HCT116 (cell line): ENCODE measurements around the gene OR6K2. TPM values are rescaled to one million over a fixed set of nuclear protein-coding genes. Genes with fewer than 3 reads are reported as not detected.

Source experiments
- ATAC-seq: fragments of 200-7000 bp; cut with Tn5 transposase; 2 replicates; pipeline ENCODE4 v1.9.1; 2020; ENCODE audit warnings: mild to moderate bottlenecking, moderate library complexity
- BruUV-seq: library from RNA; stranded (reverse); fragments of 400-500 nt; replicated peaks from 2 replicates; lab custom pipeline; 2021; lab: Mats Ljungman, UMichigan
- CTCF ChIA-PET: fragments of 300-600 bp; sonication (Branson Sonifier 250); formaldehyde crosslinking; loops from one replicate; lab custom pipeline; 2021; ENCODE audit warnings: antibody characterized with exemption; lab: Charles Lee
- POLR2A ChIA-PET: fragments of 300-600, 350-600 bp; sonication (Branson Sonifier 250); formaldehyde crosslinking; loops from one replicate; lab custom pipeline; 2021; ENCODE audit warnings: antibody characterized with exemption; lab: Charles Lee
- RAD21 ChIA-PET, 2 experiments: fragments of 300-600 bp; sonication (Branson Sonifier 250); formaldehyde crosslinking; loops; one replicate each; lab custom pipeline; 2023; ENCODE audit warnings: low total read pairs in 2 of 2; ENCODE audit not compliant: uncharacterized antibody in 2 of 2, unreplicated experiment in 2 of 2, low non-redundant PET in 1 of 2; lab: Charles Lee
- DNase-seq: peaks from one replicate; pipeline ENCODE4 v3.0.0-alpha.2; 2010; ENCODE audit warnings: low read depth, low spot score
- H2AFZ ChIP-seq: fragments of 200-600 bp; shearing (Covaris generic), sonication (generic); 2 replicates; pipeline ENCODE4 v1.6.1; 2017; ENCODE audit warnings: low read depth, mixed run types, mixed read lengths, antibody characterized with exemption, low read length; ENCODE audit not compliant: poor library complexity, severe bottlenecking
- H3K27ac ChIP-seq: 2 replicates; pipeline ENCODE4 v1.5.1; 2012; ENCODE audit warnings: low read depth, low read length
- H3K27me3 ChIP-seq: fragments of 200-600 bp; sonication (generic); 2 replicates; pipeline ENCODE4 v1.6.1; 2016; ENCODE audit warnings: mixed run types, low read length, mixed read lengths; ENCODE audit not compliant: insufficient read depth
- H3K36me3 ChIP-seq, 2 experiments: fragments of 200-500 bp in 1 of 2; fragments of 200-600 bp in 1 of 2; sonication (Bioruptor generic) in 1 of 2; sonication (generic) in 1 of 2; 2 replicates each; pipeline versions ENCODE4 v1.5.1 to v1.6.1; 2014 to 2016; ENCODE audit warnings: low read length in 2 of 2, inconsistent platforms in 1 of 2, mixed read lengths in 1 of 2, mixed run types in 1 of 2; ENCODE audit not compliant: insufficient read depth in 2 of 2, control insufficient read depth in 1 of 2
- H3K4me1 ChIP-seq, 2 experiments: fragments of 200-600 bp in 1 of 2; sonication (generic) in 1 of 2; 2 replicates each; pipeline versions ENCODE4 v1.5.1 to v1.6.1; 2012 to 2017; ENCODE audit warnings: low read length in 2 of 2, inconsistent platforms in 1 of 2, mild to moderate bottlenecking in 1 of 2, mixed read lengths in 1 of 2, mixed run types in 1 of 2, moderate library complexity in 1 of 2; ENCODE audit not compliant: insufficient read depth in 2 of 2, control insufficient read depth in 1 of 2
- H3K4me2 ChIP-seq: fragments of 200-600 bp; sonication (generic); 2 replicates; pipeline ENCODE4 v1.6.1; 2017; ENCODE audit warnings: mixed run types, low read length, mixed read lengths
- H3K4me3 ChIP-seq, 2 experiments: fragments of 200-600 bp in 1 of 2; sonication (generic) in 1 of 2; replicated peaks in 1 of 2; 2 replicates each; pipeline ENCODE4 v1.5.1; 2011 to 2016; ENCODE audit warnings: low read length in 2 of 2, control low read depth in 1 of 2, low read depth in 1 of 2, mild to moderate bottlenecking in 1 of 2, mixed read lengths in 1 of 2, mixed run types in 1 of 2
- H3K79me2 ChIP-seq: fragments of 200-600 bp; sonication (generic); 2 replicates; pipeline ENCODE4 v1.6.1; 2017; ENCODE audit warnings: mild to moderate bottlenecking, mixed run types, low read length, moderate library complexity, mixed read lengths; ENCODE audit not compliant: insufficient read depth
- H3K9ac ChIP-seq: fragments of 200-600 bp; sonication (generic); 2 replicates; pipeline ENCODE4 v1.6.1; 2016; ENCODE audit warnings: low read length, mixed read lengths
- H3K9me2 ChIP-seq: fragments of 200-600 bp; sonication (generic), shearing (Covaris generic); 2 replicates; pipeline ENCODE4 v1.6.1; 2017; ENCODE audit warnings: mixed run types, mild to moderate bottlenecking, moderate library complexity; ENCODE audit not compliant: insufficient read depth
- H3K9me3 ChIP-seq, 2 experiments: fragments of 200-500 bp in 1 of 2; fragments of 200-600 bp in 1 of 2; sonication (Bioruptor generic) in 1 of 2; sonication (generic) in 1 of 2; 2 replicates each; pipeline ENCODE4 v1.6.1; 2014 to 2017; ENCODE audit warnings: low read length in 2 of 2, mixed read lengths in 2 of 2, inconsistent platforms in 1 of 2, low read depth in 1 of 2, mild to moderate bottlenecking in 1 of 2, mixed run types in 1 of 2, moderate library complexity in 1 of 2; ENCODE audit not compliant: control insufficient read depth in 1 of 2, insufficient read depth in 1 of 2
- H4K20me1 ChIP-seq: fragments of 200-600 bp; sonication (generic), shearing (Covaris generic); 2 replicates; pipeline ENCODE4 v1.6.1; 2017; ENCODE audit warnings: mixed run types, mild to moderate bottlenecking, moderate library complexity; ENCODE audit not compliant: insufficient read depth
- EGR1 ChIP-seq: IDR thresholded peaks from 2 replicates; pipeline ENCODE4 v1.6.1; 2012; ENCODE audit warnings: low read depth
- ELF1 ChIP-seq: IDR thresholded peaks from 2 replicates; pipeline ENCODE4 v1.6.1; 2012; ENCODE audit warnings: low read depth, borderline replicate concordance
- EZH2phosphoT487 ChIP-seq: fragments of 200-600 bp; IDR thresholded peaks from 2 replicates; pipeline ENCODE4 v1.6.1; 2018; ENCODE audit warnings: antibody characterized with exemption, borderline replicate concordance
- FOSL1 ChIP-seq: IDR thresholded peaks from 2 replicates; pipeline ENCODE4 v1.6.1; 2012; ENCODE audit warnings: low read depth
- JUND ChIP-seq: IDR thresholded peaks from 2 replicates; pipeline ENCODE4 v1.6.1; 2012
- POLR2AphosphoS5 ChIP-seq: IDR thresholded peaks from 2 replicates; pipeline ENCODE4 v1.6.1; 2011; ENCODE audit warnings: mild to moderate bottlenecking, low read depth, low read length, moderate library complexity
- RAD21 ChIP-seq: IDR thresholded peaks from 2 replicates; pipeline ENCODE4 v1.6.1; 2012; ENCODE audit warnings: low read depth, mild to moderate bottlenecking
- SIN3A ChIP-seq: IDR thresholded peaks from 2 replicates; pipeline ENCODE4 v1.6.1; 2012; ENCODE audit warnings: low read depth
- SP1 ChIP-seq: IDR thresholded peaks from 2 replicates; pipeline ENCODE4 v1.6.1; 2012; ENCODE audit warnings: low read depth
- TCF7L2 ChIP-seq: IDR thresholded peaks from 2 replicates; pipeline ENCODE4 v1.7.0; 2011; ENCODE audit warnings: borderline replicate concordance, inconsistent platforms; ENCODE audit not compliant: insufficient read depth, insufficient read length; ENCODE audit errors: extremely low read depth
- ZFX ChIP-seq: fragments of 450-650 bp; IDR thresholded peaks from 2 replicates; pipeline ENCODE4 v1.6.1; 2017
- ZNF274 ChIP-seq: fragments of 200-500 bp; sonication (Bioruptor generic); IDR thresholded peaks from 2 replicates; pipeline ENCODE4 v1.6.1; 2014; ENCODE audit warnings: mild to moderate bottlenecking, low read depth, low read length, inconsistent platforms
- intact Hi-C: fragments of 100-400 bp; cut with micrococcal nuclease; formaldehyde crosslinking; loops from 2 replicates; pipeline ENCODE4 v1.10.0; 2022
- total RNA-seq: library from RNA; stranded (reverse); gene quantifications from one replicate; pipeline ENCODE4 v1.2.1, GENCODE V29; 2021; ENCODE audit not compliant: unreplicated experiment
- TF ChIP-seq, protein P1 (sequence below), 3 experiments: fragments of 200-600 bp in 1 of 3; sonication (generic) in 1 of 3; IDR thresholded peaks in 2 of 3; conservative IDR thresholded peaks in 1 of 3; 2 replicates each; pipeline ENCODE4 v1.5.1; 2012 to 2017; ENCODE audit warnings: low read depth in 2 of 3, low read length in 2 of 3, antibody characterized with exemption in 1 of 3, borderline replicate concordance in 1 of 3, control low read depth in 1 of 3, mild to moderate bottlenecking in 1 of 3, mixed read lengths in 1 of 3, mixed run types in 1 of 3, moderate library complexity in 1 of 3; ENCODE audit not compliant: insufficient read depth in 1 of 3
- TF ChIP-seq, protein P2 (sequence below): IDR thresholded peaks from 2 replicates; pipeline ENCODE4 v1.6.1; 2012
- TF ChIP-seq, protein P3 (sequence below): IDR thresholded peaks from 2 replicates; pipeline ENCODE4 v1.6.1; 2011; ENCODE audit warnings: mild to moderate bottlenecking, low read length, moderate library complexity; ENCODE audit not compliant: insufficient replicate concordance; ENCODE audit errors: extremely low read depth
- TF ChIP-seq, protein P4 (sequence below): IDR thresholded peaks from 2 replicates; pipeline ENCODE4 v1.6.1; 2012; ENCODE audit warnings: low read depth
- TF ChIP-seq, protein P5 (sequence below): IDR thresholded peaks from 2 replicates; pipeline ENCODE4 v1.6.1; 2012

Gene OR6K2
- total RNA-seq, 1 experiment from 2014 or later = not detected

DNA sequence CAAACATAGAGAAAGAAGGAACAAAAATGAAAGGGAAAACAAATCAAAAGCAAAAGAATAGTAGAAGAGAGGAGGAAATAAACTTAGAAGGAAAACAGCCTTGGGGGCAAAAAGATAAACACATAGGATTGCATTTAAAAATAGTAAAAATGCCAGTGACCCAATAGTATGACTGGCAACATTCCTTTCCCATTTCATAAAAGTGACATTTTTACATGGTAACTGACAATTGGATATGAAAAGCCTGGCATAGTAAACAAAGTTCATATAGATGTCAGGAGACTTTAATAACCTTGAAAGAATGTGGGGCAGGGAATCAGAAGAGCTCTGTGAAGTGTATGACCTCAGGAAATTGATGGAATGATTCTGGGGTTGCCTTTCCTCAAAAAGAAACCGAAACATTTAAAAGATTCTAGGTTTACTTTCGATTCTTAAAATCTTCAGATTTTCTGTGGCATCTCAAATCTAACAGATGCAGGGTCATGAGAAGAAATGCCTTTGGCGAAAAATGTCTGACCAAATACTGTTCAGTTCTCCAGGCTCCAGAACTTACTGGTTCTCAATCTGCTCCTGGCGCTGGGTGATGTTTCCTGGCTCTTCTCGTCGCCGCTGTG, 47.6 kb downstream of the OR6K2 start:
- Histone ChIP-seq H3K36me3 (no peaks in the 10 kb centered on the region), H3K9ac (no peak overlapping the region), H3K27ac (no peak overlapping the region), H3K4me2 (no peak overlapping the region), H2AFZ (no peak overlapping the region), H3K27me3 (no peaks in the 10 kb centered on the region), H3K79me2 (no peaks in the 10 kb centered on the region), H3K4me1 (no peaks in the 10 kb centered on the region), H3K9me3 (no peaks in the 10 kb centered on the region), H4K20me1 (no peaks in the 10 kb centered on the region), H3K9me2 (no peaks in the 10 kb centered on the region), H3K4me3 (no peak overlapping the region)
- DNase-seq = no peak
- BruUV-seq = no TSS peak
- intact Hi-C loops = no loop called here
- ChIA-PET RAD21 (no interaction called here), CTCF (no interaction called here), POLR2A (no interaction called here)
- TF ChIP-seq SIN3A (no peak), SP1 (no peak), RAD21 (no peak), ZFX (no peak), ELF1 (no peak), EGR1 (no peak), TCF7L2 (no peak), JUND (no peak), EZH2phosphoT487 (no peak), POLR2AphosphoS5 (no peak), ZNF274 (no peak), FOSL1 (no peak)
- TF ChIP-seq, protein P1, sequence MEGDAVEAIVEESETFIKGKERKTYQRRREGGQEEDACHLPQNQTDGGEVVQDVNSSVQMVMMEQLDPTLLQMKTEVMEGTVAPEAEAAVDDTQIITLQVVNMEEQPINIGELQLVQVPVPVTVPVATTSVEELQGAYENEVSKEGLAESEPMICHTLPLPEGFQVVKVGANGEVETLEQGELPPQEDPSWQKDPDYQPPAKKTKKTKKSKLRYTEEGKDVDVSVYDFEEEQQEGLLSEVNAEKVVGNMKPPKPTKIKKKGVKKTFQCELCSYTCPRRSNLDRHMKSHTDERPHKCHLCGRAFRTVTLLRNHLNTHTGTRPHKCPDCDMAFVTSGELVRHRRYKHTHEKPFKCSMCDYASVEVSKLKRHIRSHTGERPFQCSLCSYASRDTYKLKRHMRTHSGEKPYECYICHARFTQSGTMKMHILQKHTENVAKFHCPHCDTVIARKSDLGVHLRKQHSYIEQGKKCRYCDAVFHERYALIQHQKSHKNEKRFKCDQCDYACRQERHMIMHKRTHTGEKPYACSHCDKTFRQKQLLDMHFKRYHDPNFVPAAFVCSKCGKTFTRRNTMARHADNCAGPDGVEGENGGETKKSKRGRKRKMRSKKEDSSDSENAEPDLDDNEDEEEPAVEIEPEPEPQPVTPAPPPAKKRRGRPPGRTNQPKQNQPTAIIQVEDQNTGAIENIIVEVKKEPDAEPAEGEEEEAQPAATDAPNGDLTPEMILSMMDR (IDR thresholded peaks at IDR 0.05 in 2 of 3, conservative IDR thresholded peaks at IDR 0.05 in 1 of 3; ENCODE audit: borderline replicate concordance in 1 of 3, insufficient read depth in 1 of 3, low read depth in 2 of 3, low read length in 2 of 3) = no peak
- TF ChIP-seq, protein P2, sequence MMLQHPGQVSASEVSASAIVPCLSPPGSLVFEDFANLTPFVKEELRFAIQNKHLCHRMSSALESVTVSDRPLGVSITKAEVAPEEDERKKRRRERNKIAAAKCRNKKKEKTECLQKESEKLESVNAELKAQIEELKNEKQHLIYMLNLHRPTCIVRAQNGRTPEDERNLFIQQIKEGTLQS = no peak
- TF ChIP-seq, protein P3, sequence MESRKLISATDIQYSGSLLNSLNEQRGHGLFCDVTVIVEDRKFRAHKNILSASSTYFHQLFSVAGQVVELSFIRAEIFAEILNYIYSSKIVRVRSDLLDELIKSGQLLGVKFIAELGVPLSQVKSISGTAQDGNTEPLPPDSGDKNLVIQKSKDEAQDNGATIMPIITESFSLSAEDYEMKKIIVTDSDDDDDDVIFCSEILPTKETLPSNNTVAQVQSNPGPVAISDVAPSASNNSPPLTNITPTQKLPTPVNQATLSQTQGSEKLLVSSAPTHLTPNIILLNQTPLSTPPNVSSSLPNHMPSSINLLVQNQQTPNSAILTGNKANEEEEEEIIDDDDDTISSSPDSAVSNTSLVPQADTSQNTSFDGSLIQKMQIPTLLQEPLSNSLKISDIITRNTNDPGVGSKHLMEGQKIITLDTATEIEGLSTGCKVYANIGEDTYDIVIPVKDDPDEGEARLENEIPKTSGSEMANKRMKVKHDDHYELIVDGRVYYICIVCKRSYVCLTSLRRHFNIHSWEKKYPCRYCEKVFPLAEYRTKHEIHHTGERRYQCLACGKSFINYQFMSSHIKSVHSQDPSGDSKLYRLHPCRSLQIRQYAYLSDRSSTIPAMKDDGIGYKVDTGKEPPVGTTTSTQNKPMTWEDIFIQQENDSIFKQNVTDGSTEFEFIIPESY = no peak
- TF ChIP-seq, protein P4, sequence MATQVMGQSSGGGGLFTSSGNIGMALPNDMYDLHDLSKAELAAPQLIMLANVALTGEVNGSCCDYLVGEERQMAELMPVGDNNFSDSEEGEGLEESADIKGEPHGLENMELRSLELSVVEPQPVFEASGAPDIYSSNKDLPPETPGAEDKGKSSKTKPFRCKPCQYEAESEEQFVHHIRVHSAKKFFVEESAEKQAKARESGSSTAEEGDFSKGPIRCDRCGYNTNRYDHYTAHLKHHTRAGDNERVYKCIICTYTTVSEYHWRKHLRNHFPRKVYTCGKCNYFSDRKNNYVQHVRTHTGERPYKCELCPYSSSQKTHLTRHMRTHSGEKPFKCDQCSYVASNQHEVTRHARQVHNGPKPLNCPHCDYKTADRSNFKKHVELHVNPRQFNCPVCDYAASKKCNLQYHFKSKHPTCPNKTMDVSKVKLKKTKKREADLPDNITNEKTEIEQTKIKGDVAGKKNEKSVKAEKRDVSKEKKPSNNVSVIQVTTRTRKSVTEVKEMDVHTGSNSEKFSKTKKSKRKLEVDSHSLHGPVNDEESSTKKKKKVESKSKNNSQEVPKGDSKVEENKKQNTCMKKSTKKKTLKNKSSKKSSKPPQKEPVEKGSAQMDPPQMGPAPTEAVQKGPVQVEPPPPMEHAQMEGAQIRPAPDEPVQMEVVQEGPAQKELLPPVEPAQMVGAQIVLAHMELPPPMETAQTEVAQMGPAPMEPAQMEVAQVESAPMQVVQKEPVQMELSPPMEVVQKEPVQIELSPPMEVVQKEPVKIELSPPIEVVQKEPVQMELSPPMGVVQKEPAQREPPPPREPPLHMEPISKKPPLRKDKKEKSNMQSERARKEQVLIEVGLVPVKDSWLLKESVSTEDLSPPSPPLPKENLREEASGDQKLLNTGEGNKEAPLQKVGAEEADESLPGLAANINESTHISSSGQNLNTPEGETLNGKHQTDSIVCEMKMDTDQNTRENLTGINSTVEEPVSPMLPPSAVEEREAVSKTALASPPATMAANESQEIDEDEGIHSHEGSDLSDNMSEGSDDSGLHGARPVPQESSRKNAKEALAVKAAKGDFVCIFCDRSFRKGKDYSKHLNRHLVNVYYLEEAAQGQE = no peak
- TF ChIP-seq, protein P5, sequence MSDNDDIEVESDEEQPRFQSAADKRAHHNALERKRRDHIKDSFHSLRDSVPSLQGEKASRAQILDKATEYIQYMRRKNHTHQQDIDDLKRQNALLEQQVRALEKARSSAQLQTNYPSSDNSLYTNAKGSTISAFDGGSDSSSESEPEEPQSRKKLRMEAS = no peak
- ATAC-seq = no peak
